DOHH2 (cell line): ENCODE data around the gene SMARCB1.

ENCODE experiments used
- H3F3A ChIP-seq: fragments of 200-600 bp; sonication (generic), shearing (Covaris generic); 2 replicates; pipeline ENCODE4 v1.6.0; 2016; ENCODE audit warnings: antibody characterized with exemption, mild to moderate bottlenecking; ENCODE audit not compliant: control insufficient read depth, insufficient read depth
- H3K27ac ChIP-seq: fragments of 200-600 bp; sonication (generic); 2 replicates; pipeline ENCODE4 v1.5.1; 2014; ENCODE audit warnings: low read depth, mild to moderate bottlenecking, low read length, moderate library complexity
- H3K27me3 ChIP-seq: fragments of 200-600 bp; sonication (generic); 2 replicates; pipeline ENCODE4 v1.6.1; 2014; ENCODE audit warnings: mild to moderate bottlenecking, low read length, mixed read lengths; ENCODE audit not compliant: control insufficient read depth
- H3K36me3 ChIP-seq: fragments of 200-600 bp; sonication (generic); 2 replicates; pipeline ENCODE4 v1.6.1; 2014; ENCODE audit warnings: mild to moderate bottlenecking, low read length, moderate library complexity, mixed read lengths; ENCODE audit not compliant: control insufficient read depth
- H3K4me1 ChIP-seq: fragments of 200-600 bp; sonication (generic); 2 replicates; pipeline ENCODE4 v1.6.1; 2014; ENCODE audit warnings: mild to moderate bottlenecking, low read length, mixed read lengths; ENCODE audit not compliant: control insufficient read depth
- H3K4me2 ChIP-seq: fragments of 200-600 bp; sonication (generic); 2 replicates; pipeline ENCODE4 v1.6.0; 2014; ENCODE audit warnings: mild to moderate bottlenecking, low read length, moderate library complexity
- H3K4me3 ChIP-seq: fragments of 200-600 bp; sonication (generic); 2 replicates; pipeline ENCODE4 v1.5.1; 2014; ENCODE audit warnings: mild to moderate bottlenecking, low read length, mixed read lengths
- H3K79me2 ChIP-seq: fragments of 200-600 bp; sonication (generic); 2 replicates; pipeline ENCODE4 v1.6.1; 2014; ENCODE audit warnings: mild to moderate bottlenecking, low read length, mixed read lengths; ENCODE audit not compliant: control insufficient read depth
- H3K9me2 ChIP-seq: fragments of 200-600 bp; sonication (generic); replicated peaks from 2 replicates; pipeline ENCODE4 v1.6.1; 2014; ENCODE audit warnings: mild to moderate bottlenecking, low read length, mixed read lengths; ENCODE audit not compliant: control insufficient read depth
- H3K9me3 ChIP-seq: fragments of 200-600 bp; sonication (generic); 2 replicates; pipeline ENCODE4 v1.6.1; 2014; ENCODE audit warnings: antibody characterized with exemption, low read length, mixed read lengths; ENCODE audit not compliant: control insufficient read depth, insufficient read depth
- H4K20me1 ChIP-seq: fragments of 200-600 bp; sonication (generic); 2 replicates; pipeline ENCODE4 v1.6.0; 2014; ENCODE audit warnings: low read depth, mild to moderate bottlenecking, antibody characterized with exemption, low read length, moderate library complexity; ENCODE audit not compliant: control insufficient read depth, insufficient read depth
- EZH2phosphoT487 ChIP-seq: fragments of 200-600 bp; sonication (generic); IDR thresholded peaks from 2 replicates; pipeline ENCODE4 v1.6.1; 2017; ENCODE audit warnings: borderline replicate concordance, mild to moderate bottlenecking, antibody characterized with exemption, low read length, moderate library complexity, mixed read lengths
- TF ChIP-seq, protein P1 (sequence below): fragments of 200-600 bp; sonication (generic); IDR thresholded peaks from one replicate; pipeline ENCODE4 v1.5.1; 2014; ENCODE audit warnings: antibody characterized with exemption, mild to moderate bottlenecking, low read depth, low read length; ENCODE audit not compliant: poor library complexity, severe bottlenecking

The SMARCB1 gene

DNA sequence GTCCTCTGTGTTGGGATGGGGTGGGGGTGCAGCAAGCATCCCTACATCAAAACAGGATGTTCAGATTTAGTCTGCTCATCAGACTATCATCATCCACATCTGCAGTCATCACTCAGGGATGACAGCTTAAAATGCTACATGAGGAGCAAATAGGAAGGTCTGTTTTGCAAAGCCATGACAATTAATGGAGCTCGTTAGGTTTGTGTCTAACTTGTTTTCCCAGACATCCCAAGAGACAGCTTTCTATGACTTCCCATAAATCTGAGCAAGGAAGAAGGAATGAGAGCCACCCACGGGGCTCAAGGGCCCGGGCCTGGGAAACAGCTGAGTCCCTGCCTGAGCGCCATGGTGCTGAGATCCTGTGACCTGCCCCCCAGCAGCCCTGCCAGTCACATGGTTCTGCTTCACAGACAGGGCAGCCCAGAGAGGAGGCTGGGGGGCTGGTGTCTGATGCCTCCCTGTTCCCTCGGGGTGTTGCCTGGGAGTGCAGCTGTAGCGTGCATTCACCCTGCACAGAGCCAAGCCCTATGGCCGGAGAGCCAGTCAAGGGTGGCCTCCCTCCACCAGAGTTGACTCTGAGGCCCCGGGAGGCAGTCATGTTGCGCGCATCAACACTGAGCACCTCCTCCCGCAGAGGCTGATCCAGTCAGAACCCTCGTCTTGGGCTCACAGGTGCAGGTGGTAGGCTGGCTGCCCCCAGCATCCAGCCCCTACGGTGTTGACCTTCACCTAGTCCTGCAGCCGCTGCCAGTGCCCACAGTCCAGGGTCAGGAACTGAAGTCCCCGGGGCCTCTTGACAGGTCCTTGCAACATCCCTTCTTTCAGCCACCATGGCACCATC lies 40.0 kb downstream of the SMARCB1 start:
- H3K9me3 ChIP-seq: no peaks in the 10 kb centered on the region
- no peaks in the 10 kb centered on the region for H3K9me2 ChIP-seq
- peak overlapping the region; percentile 91 for H3K27ac ChIP-seq
- H4K20me1 ChIP-seq: no peaks in the 10 kb centered on the region; the same call in 1 of the 2 replicates
- H3K36me3 ChIP-seq: peaks cover 96% of the 10 kb centered on the region
- TF ChIP-seq, protein P1, sequence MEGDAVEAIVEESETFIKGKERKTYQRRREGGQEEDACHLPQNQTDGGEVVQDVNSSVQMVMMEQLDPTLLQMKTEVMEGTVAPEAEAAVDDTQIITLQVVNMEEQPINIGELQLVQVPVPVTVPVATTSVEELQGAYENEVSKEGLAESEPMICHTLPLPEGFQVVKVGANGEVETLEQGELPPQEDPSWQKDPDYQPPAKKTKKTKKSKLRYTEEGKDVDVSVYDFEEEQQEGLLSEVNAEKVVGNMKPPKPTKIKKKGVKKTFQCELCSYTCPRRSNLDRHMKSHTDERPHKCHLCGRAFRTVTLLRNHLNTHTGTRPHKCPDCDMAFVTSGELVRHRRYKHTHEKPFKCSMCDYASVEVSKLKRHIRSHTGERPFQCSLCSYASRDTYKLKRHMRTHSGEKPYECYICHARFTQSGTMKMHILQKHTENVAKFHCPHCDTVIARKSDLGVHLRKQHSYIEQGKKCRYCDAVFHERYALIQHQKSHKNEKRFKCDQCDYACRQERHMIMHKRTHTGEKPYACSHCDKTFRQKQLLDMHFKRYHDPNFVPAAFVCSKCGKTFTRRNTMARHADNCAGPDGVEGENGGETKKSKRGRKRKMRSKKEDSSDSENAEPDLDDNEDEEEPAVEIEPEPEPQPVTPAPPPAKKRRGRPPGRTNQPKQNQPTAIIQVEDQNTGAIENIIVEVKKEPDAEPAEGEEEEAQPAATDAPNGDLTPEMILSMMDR: no peak
- TF ChIP-seq EZH2phosphoT487: no peak
- peaks cover 97% of the 10 kb centered on the region for H3K4me1 ChIP-seq
- no peaks in the 10 kb centered on the region for H3K27me3 ChIP-seq
- peak overlapping the region; percentile 67 for H3K4me2 ChIP-seq
- peak overlapping the region; percentile 47 for H3K4me3 ChIP-seq
- peaks cover 85% of the 10 kb centered on the region for H3K79me2 ChIP-seq
- peaks cover 25% of the 10 kb centered on the region for H3F3A ChIP-seq

DNA sequence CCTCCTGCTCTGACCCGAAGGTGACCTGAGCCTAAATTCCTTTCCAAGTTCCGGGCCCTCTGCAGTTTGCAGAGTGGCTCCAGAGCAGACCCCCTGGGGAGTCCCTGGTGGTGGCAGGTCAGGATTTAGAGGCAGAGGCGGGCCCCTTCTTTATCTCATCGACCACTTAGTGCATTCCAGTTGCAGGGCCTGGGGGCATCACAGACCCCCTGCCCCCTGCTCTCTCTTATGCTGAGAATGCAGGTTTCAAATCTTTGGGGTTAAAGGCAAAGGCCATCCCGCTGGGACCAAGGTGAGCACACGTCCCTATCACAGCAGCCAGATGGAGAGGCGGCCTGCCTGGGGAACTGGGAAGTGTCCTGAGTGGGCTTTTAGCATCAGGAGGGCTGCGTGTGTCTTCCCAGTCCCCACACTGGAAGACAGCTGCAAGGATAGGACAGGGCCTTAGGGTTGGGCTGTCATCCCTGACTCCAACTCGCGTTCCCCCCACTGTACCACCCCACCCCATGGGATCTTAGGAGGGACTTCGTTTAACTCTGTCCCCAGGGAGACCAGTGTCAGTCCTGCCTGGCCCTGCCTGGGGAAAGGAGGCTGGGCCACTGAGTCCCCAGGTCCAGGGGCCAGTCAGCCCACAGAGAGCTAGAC lies 40.7 kb downstream of the SMARCB1 start:
- H3K4me3 ChIP-seq: peak overlapping the region; percentile 47
- no peaks in the 10 kb centered on the region for H3K9me3 ChIP-seq
- TF ChIP-seq, protein P1: no peak
- TF ChIP-seq EZH2phosphoT487: no peak
- H3K4me1 ChIP-seq: peaks cover 92% of the 10 kb centered on the region
- no peaks in the 10 kb centered on the region for H3K9me2 ChIP-seq
- H4K20me1 ChIP-seq: no peaks in the 10 kb centered on the region; the same call in 1 of the 2 replicates
- H3K36me3 ChIP-seq: peaks cover 96% of the 10 kb centered on the region
- H3K27me3 ChIP-seq: no peaks in the 10 kb centered on the region
- peaks cover 25% of the 10 kb centered on the region for H3F3A ChIP-seq
- peak overlapping the region; percentile 67 for H3K4me2 ChIP-seq
- H3K79me2 ChIP-seq: peaks cover 85% of the 10 kb centered on the region
- H3K27ac ChIP-seq: peak overlapping the region; percentile 91

DNA sequence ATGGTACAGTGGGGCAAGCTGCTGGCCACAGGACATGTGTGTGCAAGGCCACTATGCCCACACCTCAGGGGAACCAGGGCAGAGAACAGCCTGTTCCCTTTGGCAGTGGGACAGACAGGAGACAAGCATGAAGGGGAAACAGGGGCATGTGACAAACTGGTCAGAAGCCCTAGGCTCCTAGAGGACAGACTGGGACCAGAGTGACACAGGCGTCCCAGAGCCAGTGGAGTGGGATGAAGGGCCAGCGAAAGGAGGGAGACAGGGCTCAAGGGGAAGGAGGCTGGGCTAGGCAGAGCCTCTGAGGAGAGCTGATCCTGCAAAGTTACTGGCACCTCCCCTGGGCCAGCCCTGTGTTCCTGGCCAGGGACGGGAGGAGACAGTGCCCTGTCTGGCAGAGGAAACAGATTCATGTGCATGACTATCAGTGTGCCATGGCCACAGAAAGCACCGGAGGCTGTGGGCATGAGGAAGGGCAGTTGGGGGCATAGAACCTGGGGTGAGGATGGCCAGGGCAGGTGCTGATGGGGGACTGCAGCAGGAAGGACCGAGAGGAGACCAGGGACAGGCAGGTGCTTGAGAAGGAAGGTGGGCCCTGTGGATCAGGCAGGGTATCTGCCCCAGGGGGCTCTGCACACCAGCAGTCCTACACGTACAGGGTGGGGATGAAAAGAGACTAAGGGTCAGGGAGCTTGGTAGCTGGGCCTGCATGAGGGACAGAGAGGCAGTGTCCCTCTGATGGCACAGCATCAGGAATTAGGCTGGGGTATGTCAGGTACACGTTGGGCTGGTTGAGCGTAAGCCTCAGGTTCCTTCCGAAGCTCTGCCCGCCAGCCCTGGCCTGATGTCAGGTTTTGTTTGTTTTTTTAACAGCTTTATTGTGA lies 42.3 kb downstream of the SMARCB1 start:
- Histone ChIP-seq H3K4me1 (peaks cover 85% of the 10 kb centered on the region), H3K4me2 (peak overlapping the region; percentile 50), H3K36me3 (peaks cover 96% of the 10 kb centered on the region), H3K27ac (peak overlapping the region; percentile 56), H3K27me3 (no peaks in the 10 kb centered on the region), H3F3A (peaks cover 25% of the 10 kb centered on the region), H3K4me3 (peak overlapping the region; percentile 2; the same call in 1 of the 2 replicates), H3K79me2 (peaks cover 86% of the 10 kb centered on the region), H4K20me1 (no peaks in the 10 kb centered on the region; the same call in 1 of the 2 replicates), H3K9me2 (no peaks in the 10 kb centered on the region), H3K9me3 (no peaks in the 10 kb centered on the region)
- TF ChIP-seq, protein P1: no peak
- no peak for TF ChIP-seq EZH2phosphoT487
